OCI-LY1 (cell line): ENCODE measurements around the gene CNDP1.

Source experiments
- CTCF ChIP-seq: fragments of 200-600 bp; sonication (generic), shearing (Covaris generic); IDR thresholded peaks from 2 replicates; pipeline ENCODE4 v1.5.1; 2017; ENCODE audit warnings: mild to moderate bottlenecking, antibody characterized with exemption, low read length, moderate library complexity, mixed read lengths
- EZH2 ChIP-seq: fragments of 200-600 bp; sonication (generic), shearing (Covaris generic); IDR thresholded peaks from 2 replicates; pipeline ENCODE4 v1.8.0; 2017; ENCODE audit warnings: borderline replicate concordance, mixed run types, mild to moderate bottlenecking, antibody characterized with exemption, low read length, moderate library complexity, mixed read lengths

DNA sequence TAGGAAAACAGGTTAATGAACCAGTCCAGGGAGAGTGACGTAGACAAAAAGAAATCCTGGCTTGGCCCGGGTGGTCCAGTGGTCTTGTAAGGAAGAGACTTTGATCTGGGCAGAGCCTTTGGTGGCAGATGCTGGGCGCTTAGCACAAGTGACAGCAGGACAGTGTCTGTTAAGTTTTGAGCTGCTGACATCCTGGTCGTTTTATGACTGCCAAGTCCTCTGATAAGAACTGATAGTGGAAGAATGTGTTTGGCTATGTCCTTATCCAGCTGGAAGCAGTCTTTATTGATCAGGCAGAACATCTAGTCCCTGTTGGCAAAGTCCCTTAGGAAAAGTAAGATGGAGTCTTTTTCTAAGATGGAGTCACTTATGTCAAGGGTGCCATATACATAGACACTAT lies 36.0 kb downstream of the CNDP1 start:
- no peak for TF ChIP-seq CTCF
- no peak for TF ChIP-seq EZH2
